ENCODE measurements around the gene SMIM27.

Gene SMIM27

DNA sequence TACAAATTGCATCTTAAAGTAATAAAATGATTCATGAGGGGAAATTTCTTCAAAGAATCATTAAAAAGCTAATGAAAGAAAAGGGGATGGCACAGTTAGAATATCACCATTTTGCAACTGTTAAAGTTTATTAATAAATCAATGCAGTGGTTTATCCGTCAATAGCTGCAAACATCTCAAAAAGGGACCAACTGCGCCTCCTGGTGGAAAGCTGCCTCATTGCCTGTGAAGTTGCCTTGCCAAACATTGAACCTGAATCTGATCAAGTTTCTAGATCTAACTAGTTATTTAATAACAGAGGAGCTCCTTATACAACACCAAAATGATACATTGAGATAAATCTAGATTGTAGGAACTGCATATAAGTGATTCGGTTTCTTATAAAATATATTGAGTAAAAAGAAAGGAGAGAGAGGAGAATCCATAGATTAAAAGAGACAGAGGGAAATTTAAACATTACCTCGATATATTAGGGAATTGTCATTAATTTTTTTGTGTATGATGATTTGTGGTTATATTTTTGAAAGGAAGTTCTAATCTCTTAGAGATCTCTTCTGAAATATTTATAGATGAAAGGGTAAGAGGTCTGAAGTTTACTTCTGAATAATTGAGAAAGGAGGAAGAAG is 27.7 kb downstream of the SMIM27 start:
- H2BK5ac ChIP-seq (ENCODE audit: low read depth, low read length, poor library complexity, severe bottlenecking), result no peak overlapping the region

DNA sequence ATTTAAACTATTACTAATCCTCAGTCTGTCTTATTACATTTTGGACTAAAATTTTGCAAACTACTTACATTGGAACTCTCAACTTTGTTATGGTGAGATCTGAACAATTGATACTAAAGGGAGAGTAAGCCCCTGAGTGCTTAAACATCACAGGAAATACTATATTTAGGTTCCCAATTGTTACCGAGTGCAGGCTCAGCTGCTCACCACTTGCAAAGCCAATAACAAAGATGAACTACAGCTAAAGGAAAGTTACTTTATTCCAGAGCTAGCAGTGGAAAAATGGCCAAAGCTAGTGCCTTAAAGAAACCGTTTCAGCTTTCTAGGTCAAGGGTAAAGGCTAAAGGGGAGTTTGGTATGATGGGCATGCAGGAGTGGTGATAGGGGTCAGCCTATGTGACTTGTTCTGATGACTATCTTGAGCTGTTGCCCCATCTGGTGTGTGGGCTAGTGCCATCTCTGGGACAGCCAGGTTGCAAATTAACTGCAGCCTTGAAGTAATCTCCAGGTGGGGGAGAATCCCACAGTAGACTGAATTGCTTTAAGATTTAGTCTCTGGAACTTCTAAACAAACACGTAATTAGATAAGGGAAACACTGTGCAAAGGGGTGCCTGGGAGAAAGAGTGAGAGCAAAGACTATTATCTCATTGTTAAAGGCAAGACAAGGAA is 28.6 kb downstream of the SMIM27 start:
- Histone ChIP-seq H2BK12ac (ENCODE audit: low read length in 2 of 2) (no peak overlapping the region), H3K4me3 (ENCODE audit: insufficient read depth in 1 of 2, low read depth in 1 of 2, low read length in 2 of 2) (no peak overlapping the region), H3K79me1 (replicated peaks; ENCODE audit: low read length, poor library complexity, severe bottlenecking) (no peaks in the 10 kb centered on the region), H3K36me3 (ENCODE audit: control insufficient read depth in 1 of 2, insufficient read depth in 2 of 2, low read depth in 1 of 2, low read length in 2 of 2) (no peaks in the 10 kb centered on the region), H3K23ac (ENCODE audit: low read length in 2 of 2) (no peak overlapping the region), H2BK120ac (ENCODE audit: low read depth, low read length) (no peak overlapping the region), H3K27ac (ENCODE audit: low read length, poor library complexity, severe bottlenecking) (no peak overlapping the region), H3K14ac (ENCODE audit: low read length in 2 of 2) (no peak overlapping the region), H2BK15ac (ENCODE audit: low read depth, poor library complexity, severe bottlenecking) (no peak overlapping the region), H3K18ac (ENCODE audit: low read depth in 1 of 2, low read length in 2 of 2) (no peak overlapping the region), H3K9ac (ENCODE audit: low read length) (peak overlapping the region; percentile 2), H3K4me1 (ENCODE audit: control insufficient read depth, insufficient read depth, low read depth, low read length) (peaks cover 2% of the 10 kb centered on the region), H3K4ac (ENCODE audit: low read depth in 1 of 2, low read length in 2 of 2) (no peak overlapping the region), H2AK5ac (ENCODE audit: low read length, severe bottlenecking) (no peak overlapping the region), H3K4me2 (ENCODE audit: low read length, poor library complexity, severe bottlenecking) (peak overlapping the region; percentile 33), H3K27me3 (ENCODE audit: control insufficient read depth in 1 of 2, insufficient read depth in 1 of 2, low read length in 2 of 2) (peaks cover 4 to 8% of the 10 kb centered on the region in 2 experiments), H2AFZ (ENCODE audit: low read depth, low read length) (no peak overlapping the region), H3K9me3 (ENCODE audit: control insufficient read depth, low read length) (no peaks in the 10 kb centered on the region), H2BK5ac (ENCODE audit: low read depth, low read length, poor library complexity, severe bottlenecking) (no peak overlapping the region), H4K91ac (ENCODE audit: low read length) (no peak overlapping the region), H4K8ac (ENCODE audit: low read length) (no peak overlapping the region)
- WGBS, result 36% methylated on average over 2 of the region's 3 CpGs
- DNase-seq, result no peak

More for the DNA sequence above, 27.7 kb downstream of the SMIM27 start:
- Histone ChIP-seq H2AFZ (ENCODE audit: low read depth, low read length) (no peak overlapping the region), H3K27ac (ENCODE audit: low read length, poor library complexity, severe bottlenecking) (no peak overlapping the region), H3K4me2 (ENCODE audit: low read length, poor library complexity, severe bottlenecking) (no peak overlapping the region), H3K9ac (ENCODE audit: low read length) (peak overlapping the region; percentile 41), H3K79me1 (replicated peaks; ENCODE audit: low read length, poor library complexity, severe bottlenecking) (no peaks in the 10 kb centered on the region), H3K4ac (ENCODE audit: low read depth in 1 of 2, low read length in 2 of 2) (no peak overlapping the region), H3K27me3 (ENCODE audit: control insufficient read depth in 1 of 2, insufficient read depth in 1 of 2, low read length in 2 of 2) (peaks cover 0 to 8% of the 10 kb centered on the region in 2 experiments), H3K18ac (ENCODE audit: low read depth in 1 of 2, low read length in 2 of 2) (no peak overlapping the region), H2BK12ac (ENCODE audit: low read length in 2 of 2) (no peak overlapping the region), H2BK120ac (ENCODE audit: low read depth, low read length) (no peak overlapping the region), H3K23ac (ENCODE audit: low read length in 2 of 2) (no peak overlapping the region), H2BK15ac (ENCODE audit: low read depth, poor library complexity, severe bottlenecking) (no peak overlapping the region), H4K91ac (ENCODE audit: low read length) (no peak overlapping the region), H2AK5ac (ENCODE audit: low read length, severe bottlenecking) (no peak overlapping the region), H4K8ac (ENCODE audit: low read length) (no peak overlapping the region), H3K4me1 (ENCODE audit: control insufficient read depth, insufficient read depth, low read depth, low read length) (peaks cover 2% of the 10 kb centered on the region), H3K4me3 (ENCODE audit: insufficient read depth in 1 of 2, low read depth in 1 of 2, low read length in 2 of 2) (peak overlapping the region in 1 of 2 experiments; percentile 38), H3K9me3 (ENCODE audit: control insufficient read depth, low read length) (no peaks in the 10 kb centered on the region), H3K14ac (ENCODE audit: low read length in 2 of 2) (no peak overlapping the region), H3K36me3 (ENCODE audit: control insufficient read depth in 1 of 2, insufficient read depth in 2 of 2, low read depth in 1 of 2, low read length in 2 of 2) (no peaks in the 10 kb centered on the region)
- peak; percentile 60 for DNase-seq
- WGBS, result 25% methylated on average over 4 of the region's 4 CpGs

DNA sequence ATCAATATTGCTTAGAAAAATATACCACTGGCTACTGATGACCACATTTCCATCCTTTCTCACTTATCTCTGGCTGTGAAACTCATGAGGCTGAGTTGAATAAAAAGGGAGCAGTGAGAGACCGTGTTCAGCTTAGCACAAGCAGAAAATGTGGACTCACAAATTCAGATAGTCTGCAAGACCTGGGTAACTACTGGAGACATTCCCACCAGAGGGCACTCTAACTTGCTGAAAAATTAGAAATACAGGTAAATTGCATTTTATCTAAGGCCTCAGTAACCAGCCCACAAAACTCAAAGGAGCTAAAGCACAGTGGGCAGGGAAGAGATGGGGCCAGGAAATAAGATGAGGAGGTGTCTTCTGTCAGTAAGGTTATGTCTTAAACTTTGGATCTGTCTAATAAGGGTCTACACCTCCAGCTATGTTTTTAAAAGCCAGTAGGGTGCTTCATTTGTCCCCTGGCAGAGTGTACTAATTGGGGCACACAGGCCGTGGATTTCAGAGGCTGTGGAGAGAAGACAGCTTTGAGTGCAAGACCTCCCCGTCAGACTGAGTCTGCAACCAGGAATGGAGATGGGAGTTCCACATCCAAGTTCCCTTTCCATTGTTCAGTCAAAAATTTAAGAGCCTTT is 29.5 kb downstream of the SMIM27 start:
- Histone ChIP-seq H3K23ac (ENCODE audit: low read length in 2 of 2) (no peak overlapping the region), H4K8ac (ENCODE audit: low read length) (no peak overlapping the region), H2BK5ac (ENCODE audit: low read depth, low read length, poor library complexity, severe bottlenecking) (no peak overlapping the region), H3K14ac (ENCODE audit: low read length in 2 of 2) (no peak overlapping the region), H3K9ac (ENCODE audit: low read length) (peak overlapping the region; percentile 2), H3K4me1 (ENCODE audit: control insufficient read depth, insufficient read depth, low read depth, low read length) (peaks cover 2% of the 10 kb centered on the region), H2AK5ac (ENCODE audit: low read length, severe bottlenecking) (no peak overlapping the region), H3K4ac (ENCODE audit: low read depth in 1 of 2, low read length in 2 of 2) (no peak overlapping the region), H3K4me2 (ENCODE audit: low read length, poor library complexity, severe bottlenecking) (no peak overlapping the region), H2BK12ac (ENCODE audit: low read length in 2 of 2) (no peak overlapping the region), H2BK15ac (ENCODE audit: low read depth, poor library complexity, severe bottlenecking) (no peak overlapping the region), H2AFZ (ENCODE audit: low read depth, low read length) (no peak overlapping the region), H3K79me1 (replicated peaks; ENCODE audit: low read length, poor library complexity, severe bottlenecking) (no peaks in the 10 kb centered on the region), H3K18ac (ENCODE audit: low read depth in 1 of 2, low read length in 2 of 2) (no peak overlapping the region), H4K91ac (ENCODE audit: low read length) (no peak overlapping the region), H3K4me3 (ENCODE audit: insufficient read depth in 1 of 2, low read depth in 1 of 2, low read length in 2 of 2) (no peak overlapping the region), H2BK120ac (ENCODE audit: low read depth, low read length) (no peak overlapping the region), H3K27ac (ENCODE audit: low read length, poor library complexity, severe bottlenecking) (no peak overlapping the region), H3K36me3 (ENCODE audit: control insufficient read depth in 1 of 2, insufficient read depth in 2 of 2, low read depth in 1 of 2, low read length in 2 of 2) (no peaks in the 10 kb centered on the region), H3K9me3 (ENCODE audit: control insufficient read depth, low read length) (no peaks in the 10 kb centered on the region), H3K27me3 (ENCODE audit: control insufficient read depth in 1 of 2, insufficient read depth in 1 of 2, low read length in 2 of 2) (peaks cover 4 to 8% of the 10 kb centered on the region in 2 experiments)
- peak; percentile 54 for DNase-seq
- WGBS, result 41% methylated on average over 3 of the region's 3 CpGs

DNA sequence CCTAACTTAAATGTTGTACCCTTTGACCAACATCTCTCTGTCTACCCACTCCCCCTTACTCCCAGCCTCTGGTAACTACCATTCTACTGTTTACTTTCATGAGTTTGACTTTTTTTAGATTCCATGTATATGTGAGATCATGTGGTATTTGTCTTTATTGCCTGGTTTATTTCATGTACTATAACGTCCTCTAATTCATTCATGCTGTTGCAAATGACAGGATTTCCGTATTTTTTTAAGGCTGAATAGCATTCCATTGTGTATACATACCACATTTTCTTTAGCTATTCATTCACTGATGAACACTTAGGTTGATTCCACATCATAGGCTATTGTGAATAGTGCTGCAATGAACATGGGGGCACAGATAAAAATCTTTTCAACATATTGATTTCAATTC is 32.7 kb downstream of the SMIM27 start:
- Histone ChIP-seq H3K4me3 (ENCODE audit: insufficient read depth in 1 of 2, low read depth in 1 of 2, low read length in 2 of 2) (no peak overlapping the region), H3K4me1 (ENCODE audit: control insufficient read depth, insufficient read depth, low read depth, low read length) (peaks cover 2% of the 10 kb centered on the region), H3K27ac (ENCODE audit: low read length, poor library complexity, severe bottlenecking) (peak overlapping the region; percentile 44), H4K91ac (ENCODE audit: low read length) (no peak overlapping the region), H3K79me1 (replicated peaks; ENCODE audit: low read length, poor library complexity, severe bottlenecking) (no peaks in the 10 kb centered on the region), H2BK15ac (ENCODE audit: low read depth, poor library complexity, severe bottlenecking) (no peak overlapping the region), H2BK12ac (ENCODE audit: low read length in 2 of 2) (no peak overlapping the region), H3K9me3 (ENCODE audit: control insufficient read depth, low read length) (no peaks in the 10 kb centered on the region), H3K14ac (ENCODE audit: low read length in 2 of 2) (no peak overlapping the region), H2AFZ (ENCODE audit: low read depth, low read length) (no peak overlapping the region), H3K23ac (ENCODE audit: low read length in 2 of 2) (no peak overlapping the region), H3K27me3 (ENCODE audit: control insufficient read depth in 1 of 2, insufficient read depth in 1 of 2, low read length in 2 of 2) (peaks cover 0 to 4% of the 10 kb centered on the region in 2 experiments), H3K18ac (ENCODE audit: low read depth in 1 of 2, low read length in 2 of 2) (no peak overlapping the region), H3K4me2 (ENCODE audit: low read length, poor library complexity, severe bottlenecking) (no peak overlapping the region), H3K4ac (ENCODE audit: low read depth in 1 of 2, low read length in 2 of 2) (no peak overlapping the region), H2BK5ac (ENCODE audit: low read depth, low read length, poor library complexity, severe bottlenecking) (no peak overlapping the region), H3K36me3 (ENCODE audit: control insufficient read depth in 1 of 2, insufficient read depth in 2 of 2, low read depth in 1 of 2, low read length in 2 of 2) (no peaks in the 10 kb centered on the region), H2BK120ac (ENCODE audit: low read depth, low read length) (no peak overlapping the region), H3K9ac (ENCODE audit: low read length) (no peak overlapping the region), H4K8ac (ENCODE audit: low read length) (no peak overlapping the region), H2AK5ac (ENCODE audit: low read length, severe bottlenecking) (no peak overlapping the region)
- DNase-seq, result no peak
- 63% methylated on average over 2 of the region's 2 CpGs for WGBS
